ENCODE measurements around the gene PAPSS1. TPM values are rescaled to one million over a fixed set of nuclear protein-coding genes. Genes with fewer than 3 reads are reported as not detected.

The PAPSS1 gene
- total RNA-seq, 2 donors from 2014 or later = 35.8 to 46.5 TPM

DNA sequence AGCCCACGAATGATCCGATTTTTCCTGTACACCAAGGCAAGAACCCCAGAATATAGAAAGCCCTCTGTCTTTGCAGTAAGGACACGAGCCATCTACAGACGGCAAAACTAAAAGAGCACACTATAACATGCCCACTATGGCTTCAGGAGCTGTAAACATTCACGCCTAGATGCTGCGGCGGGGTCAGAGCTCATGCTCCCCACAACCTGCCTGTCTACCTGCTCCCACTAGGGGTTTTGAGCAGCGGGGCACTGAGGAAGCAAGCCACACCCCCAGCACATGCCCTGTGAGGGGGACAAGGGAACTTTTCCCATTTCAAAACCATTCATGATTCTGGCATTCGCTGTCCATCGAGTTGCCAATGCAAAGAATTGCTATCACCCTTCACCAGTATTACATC, 144.8 kb downstream of the PAPSS1 start:
- Mint-ChIP-seq H3K36me3 (no peaks in the 10 kb centered on the region), H3K27ac (no peak overlapping the region), H3K9me3 (no peaks in the 10 kb centered on the region)
- ATAC-seq (no peak), DNase-seq (ENCODE audit: low spot score in 2 of 2) (no peak)

DNA sequence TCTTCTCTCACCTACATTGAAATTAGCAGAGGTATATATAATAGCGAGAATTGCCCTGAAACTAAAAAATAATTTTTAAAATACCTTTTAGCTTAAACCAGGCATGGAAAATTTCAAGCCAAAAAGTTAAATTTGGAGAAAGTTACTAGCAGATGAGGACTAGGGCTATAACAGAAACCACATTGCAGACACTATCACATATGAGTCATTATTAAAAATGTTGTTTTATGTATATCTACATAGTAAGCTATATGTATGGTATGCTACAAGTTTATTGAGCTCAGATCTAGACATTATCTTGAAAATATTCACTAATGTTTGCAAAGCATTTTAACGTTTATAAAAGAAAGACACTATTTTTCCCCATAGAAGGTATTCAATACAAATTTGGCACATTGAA, 147.8 kb downstream of the PAPSS1 start:
- Mint-ChIP-seq H3K36me3 (peaks cover 0 to 9% of the 10 kb centered on the region in 2 donors), H3K27ac (no peak overlapping the region), H3K9me3 (peaks cover 0 to 7% of the 10 kb centered on the region in 2 donors)
- ATAC-seq = no peak
- DNase-seq (ENCODE audit: low spot score in 2 of 2) = no peak

DNA sequence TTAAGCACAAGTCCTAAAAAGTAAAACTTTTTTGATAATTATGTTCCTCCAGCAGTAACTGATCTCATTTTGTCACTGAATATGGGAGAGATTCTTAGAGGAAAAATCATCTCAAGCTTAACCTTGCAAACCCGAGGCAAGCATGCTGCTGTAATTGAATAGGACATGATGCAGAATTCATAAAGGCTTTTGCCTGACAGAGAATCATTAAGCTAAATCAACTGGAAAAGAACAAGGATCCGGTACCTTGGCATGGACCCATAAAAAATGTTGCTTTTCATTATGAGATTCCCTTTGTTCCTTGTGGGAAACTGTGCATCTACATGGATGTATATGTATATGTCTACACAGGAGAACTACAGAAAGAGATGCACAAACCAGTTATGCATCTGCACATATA, 149.1 kb downstream of the PAPSS1 start:
- Mint-ChIP-seq H3K36me3 (peaks cover 0 to 9% of the 10 kb centered on the region in 2 donors), H3K9me3 (peaks cover 0 to 9% of the 10 kb centered on the region in 2 donors), H3K27ac (no peak overlapping the region)
- no peak for ATAC-seq
- no peak for DNase-seq (ENCODE audit: low spot score in 2 of 2)

DNA sequence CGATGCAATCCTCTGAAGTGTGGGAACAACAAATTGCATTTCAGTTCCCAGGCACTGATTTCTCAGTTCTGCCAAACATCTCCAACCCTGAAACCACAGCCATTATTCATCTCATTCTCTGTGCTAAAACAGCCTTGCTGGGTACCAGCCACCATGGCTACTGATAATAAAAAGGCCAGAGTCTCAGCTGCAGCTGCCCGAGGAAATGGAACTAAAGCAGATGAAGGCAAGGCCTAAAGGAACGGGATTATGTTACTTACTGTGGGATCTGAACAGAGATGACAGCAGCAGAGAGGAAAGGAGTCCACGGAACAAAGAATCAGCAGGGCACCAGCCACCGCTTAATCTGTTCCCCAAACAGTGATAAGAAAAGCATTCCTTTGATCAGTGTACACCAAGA, 155.7 kb downstream of the PAPSS1 start:
- DNase-seq (ENCODE audit: low spot score in 2 of 2) (no peak), ATAC-seq (no peak)
- peaks cover 10 to 16% of the 10 kb centered on the region in 2 donors for H3K9me3 Mint-ChIP-seq
- no peak overlapping the region for H3K27ac Mint-ChIP-seq
- H3K36me3 Mint-ChIP-seq = peaks cover 0 to 16% of the 10 kb centered on the region in 2 donors

Other genes with a start within 250 kb of the PAPSS1 start
- gene SGMS2, start 104.7 kb upstream of the PAPSS1 start, total RNA-seq = 1 to 10 TPM in 1 of 2 donors, under 1 TPM in 1; 0.16 to 1.1 TPM
- gene CYP2U1, start 211.3 kb upstream of the PAPSS1 start, total RNA-seq = 1 to 10 TPM; 2.1 TPM

All from activated naive CD4-positive, alpha-beta T cell treated with anti-CD3 and anti-CD28 coated beads, Interleukin-2, amount 50 U/mL, for 72 hours (primary cell).